Astrocyte (in vitro differentiated cells and primary cell): ENCODE measurements around the gene SULT2A1. TPM values are rescaled to one million over a fixed set of nuclear protein-coding genes. Genes with fewer than 3 reads are reported as not detected.
"Not testable (repeated sequence)": the region's sequence is repeated elsewhere in the genome, so short reads cannot be mapped to it uniquely, and the experiment has no call there.

ENCODE experiments used
- DNase-seq: peaks from one replicate; pipeline ENCODE4 v3.0.0-alpha.2; 2010; ENCODE audit warnings: low read depth
- FAIRE-seq: peaks from 2 replicates; lab custom pipeline; 2011; peaks lifted over from hg19 to GRCh38; lab: Jason Lieb, UNC
- H2AFZ ChIP-seq: 2 replicates; pipeline ENCODE4 v1.6.0; 2012; ENCODE audit warnings: low read depth, low read length, inconsistent platforms
- H3K27ac ChIP-seq: 2 replicates; pipeline ENCODE4 v1.5.1; 2011; ENCODE audit warnings: low read depth, low read length, inconsistent platforms
- H3K27me3 ChIP-seq: 2 replicates; pipeline ENCODE4 v1.6.0; 2011; ENCODE audit warnings: low read length, inconsistent platforms; ENCODE audit not compliant: insufficient read depth
- H3K36me3 ChIP-seq: 2 replicates; pipeline ENCODE4 v1.5.1; 2011; ENCODE audit warnings: low read length, inconsistent platforms; ENCODE audit not compliant: insufficient read depth
- H3K4me1 ChIP-seq: 2 replicates; pipeline ENCODE4 v1.5.1; 2011; ENCODE audit warnings: low read length, inconsistent platforms; ENCODE audit not compliant: insufficient read depth
- H3K4me2 ChIP-seq: 2 replicates; pipeline ENCODE4 v1.6.0; 2012; ENCODE audit warnings: low read length, inconsistent platforms
- H3K4me3 ChIP-seq: 2 replicates; pipeline ENCODE4 v1.5.1; 2011; ENCODE audit warnings: low read depth, mild to moderate bottlenecking, low read length, inconsistent platforms; ENCODE audit not compliant: insufficient read depth
- H3K79me2 ChIP-seq: 2 replicates; pipeline ENCODE4 v1.6.0; 2012; ENCODE audit warnings: mild to moderate bottlenecking, low read length, inconsistent platforms; ENCODE audit not compliant: insufficient read depth
- H3K9ac ChIP-seq: 2 replicates; pipeline ENCODE4 v1.6.0; 2012; ENCODE audit warnings: mild to moderate bottlenecking, low read length, inconsistent platforms
- H3K9me3 ChIP-seq: 2 replicates; pipeline ENCODE4 v1.5.1; 2012; ENCODE audit warnings: low read depth, mild to moderate bottlenecking, low read length, inconsistent platforms; ENCODE audit not compliant: insufficient read depth
- H4K20me1 ChIP-seq: 2 replicates; pipeline ENCODE4 v1.6.0; 2012; ENCODE audit warnings: low read length, inconsistent platforms; ENCODE audit not compliant: insufficient read depth
- H3K27ac Mint-ChIP-seq: one replicate; pipeline ENCODE4 v1.8.0; 2021; ENCODE audit warnings: mild to moderate bottlenecking, mixed read lengths; ENCODE audit not compliant: unreplicated experiment
- H3K27me3 Mint-ChIP-seq: one replicate; pipeline ENCODE4 v1.8.0; 2021; ENCODE audit warnings: low read depth, mixed read lengths; ENCODE audit not compliant: unreplicated experiment
- H3K36me3 Mint-ChIP-seq: one replicate; pipeline ENCODE4 v1.8.0; 2021; ENCODE audit warnings: low read depth, mixed read lengths; ENCODE audit not compliant: unreplicated experiment
- H3K4me1 Mint-ChIP-seq: one replicate; pipeline ENCODE4 v1.8.0; 2021; ENCODE audit warnings: low read depth, mixed read lengths; ENCODE audit not compliant: unreplicated experiment
- H3K4me3 Mint-ChIP-seq: one replicate; pipeline ENCODE4 v1.8.0; 2021; ENCODE audit warnings: mild to moderate bottlenecking, moderate library complexity, mixed read lengths; ENCODE audit not compliant: unreplicated experiment
- H3K9me3 Mint-ChIP-seq: one replicate; pipeline ENCODE4 v1.8.0; 2021; ENCODE audit warnings: mild to moderate bottlenecking, mixed read lengths; ENCODE audit not compliant: unreplicated experiment
- CTCF ChIP-seq: IDR thresholded peaks from 2 replicates; pipeline ENCODE4 v1.5.1; 2011; ENCODE audit warnings: low read depth, mild to moderate bottlenecking, inconsistent platforms, low read length, moderate library complexity; ENCODE audit not compliant: insufficient read depth
- EZH2 ChIP-seq: IDR thresholded peaks from 2 replicates; pipeline ENCODE4 v1.6.1; 2012; ENCODE audit warnings: mild to moderate bottlenecking, low read length, inconsistent platforms; ENCODE audit not compliant: insufficient read depth
- total RNA-seq: library from RNA; stranded (reverse); gene quantifications from 2 replicates; pipeline ENCODE4 v1.2.1, GENCODE V29; 2021

SULT2A1 gene
- total RNA-seq, 1 donor from 2014 or later, result not detected

GRCh38 chr19:47861630-47862029, 24.5 kb downstream of the SULT2A1 start:
- Mint-ChIP-seq H3K36me3 (no peaks in the 10 kb centered on the region), H3K4me1 (no peaks in the 10 kb centered on the region), H3K9me3 (peaks cover 8% of the 10 kb centered on the region), H3K27me3 (peaks cover 3% of the 10 kb centered on the region), H3K4me3 (no peak overlapping the region), H3K27ac (no peak overlapping the region)
- Histone ChIP-seq H3K9ac (no peak overlapping the region), H3K4me3 (no peak overlapping the region), H3K27ac (no peak overlapping the region), H3K4me1 (no peaks in the 10 kb centered on the region), H3K79me2 (no peaks in the 10 kb centered on the region), H3K9me3 (no peaks in the 10 kb centered on the region), H3K4me2 (no peak overlapping the region), H2AFZ (no peak overlapping the region), H3K27me3 (no peaks in the 10 kb centered on the region), H4K20me1 (no peaks in the 10 kb centered on the region), H3K36me3 (no peaks in the 10 kb centered on the region)
- FAIRE-seq, result no peak
- TF ChIP-seq CTCF (no peak), EZH2 (no peak)
- no peak for DNase-seq

GRCh38 chr19:47860602-47861297, 25.4 kb downstream of the SULT2A1 start:
- peaks cover 3% of the 10 kb centered on the region for H3K27me3 Mint-ChIP-seq
- H3K36me3 Mint-ChIP-seq, result no peaks in the 10 kb centered on the region
- H3K36me3 ChIP-seq, result no peaks in the 10 kb centered on the region
- H3K27me3 ChIP-seq, result no peaks in the 10 kb centered on the region
- DNase-seq (no peak), FAIRE-seq (no peak)
- no peaks in the 10 kb centered on the region for H3K9me3 ChIP-seq
- H3K9me3 Mint-ChIP-seq, result peaks cover 8% of the 10 kb centered on the region
- H3K4me3 ChIP-seq, result no peak overlapping the region
- H3K27ac ChIP-seq, result no peak overlapping the region
- H3K4me1 Mint-ChIP-seq, result no peaks in the 10 kb centered on the region
- no peak overlapping the region for H3K27ac Mint-ChIP-seq
- H3K4me2 ChIP-seq, result no peak overlapping the region
- H4K20me1 ChIP-seq, result no peaks in the 10 kb centered on the region
- TF ChIP-seq CTCF (no peak), EZH2 (no peak)
- H2AFZ ChIP-seq, result no peak overlapping the region
- no peak overlapping the region for H3K4me3 Mint-ChIP-seq
- H3K79me2 ChIP-seq, result no peaks in the 10 kb centered on the region
- H3K9ac ChIP-seq, result no peak overlapping the region
- H3K4me1 ChIP-seq, result no peaks in the 10 kb centered on the region

- not testable (repeated sequence) for H3K27me3 ChIP-seq, H3K4me1 ChIP-seq, H3K27me3 Mint-ChIP-seq, H3K4me1 Mint-ChIP-seq, H3K27ac ChIP-seq, H3K36me3 Mint-ChIP-seq, H3K4me3 ChIP-seq, H3K4me3 Mint-ChIP-seq, H4K20me1 ChIP-seq, H3K79me2 ChIP-seq, H3K27ac Mint-ChIP-seq, H3K4me2 ChIP-seq, FAIRE-seq, H3K36me3 ChIP-seq, H3K9me3 Mint-ChIP-seq, H3K9me3 ChIP-seq, H2AFZ ChIP-seq, DNase-seq, H3K9ac ChIP-seq
These were observed 26.3 kb downstream of the SULT2A1 start for GRCh38 chr19:47859838-47860237.

GRCh38 chr19:47858646-47859285, 27.3 kb downstream of the SULT2A1 start, which contains the start of gene TPRX2:
TPRX2 (plus strand) TSS chr19:47859235; CDS start chr19:47859247, 12 bp downstream.
- not testable (repeated sequence) for H3K27ac ChIP-seq, H3K9ac ChIP-seq, FAIRE-seq, H3K79me2 ChIP-seq, H3K27me3 Mint-ChIP-seq, H3K9me3 Mint-ChIP-seq, H3K4me1 Mint-ChIP-seq, H3K36me3 ChIP-seq, H3K4me3 Mint-ChIP-seq, H3K4me1 ChIP-seq, H3K4me2 ChIP-seq, H3K27ac Mint-ChIP-seq, H2AFZ ChIP-seq, H3K9me3 ChIP-seq, H3K4me3 ChIP-seq, H4K20me1 ChIP-seq, DNase-seq, H3K27me3 ChIP-seq, H3K36me3 Mint-ChIP-seq
